DOHH2 (cell line): ENCODE results near the gene CATSPERE.

ENCODE experiments used
- CTCF ChIP-seq: fragments of 200-600 bp; sonication (generic); IDR thresholded peaks from one replicate; pipeline ENCODE4 v1.5.1; 2014; ENCODE audit warnings: antibody characterized with exemption, mild to moderate bottlenecking, low read depth, low read length; ENCODE audit not compliant: poor library complexity, severe bottlenecking
- EZH2phosphoT487 ChIP-seq: fragments of 200-600 bp; sonication (generic); IDR thresholded peaks from 2 replicates; pipeline ENCODE4 v1.6.1; 2017; ENCODE audit warnings: borderline replicate concordance, mild to moderate bottlenecking, antibody characterized with exemption, low read length, moderate library complexity, mixed read lengths

GRCh38 chr1:244675167-244675566, 214.1 kb downstream of the CATSPERE start:
- TF ChIP-seq EZH2phosphoT487 (no peak), CTCF (no peak)
